Fibroblast of lung (primary cell): ENCODE results near the gene OR2H2. TPM values are rescaled to one million over a fixed set of nuclear protein-coding genes. Genes with fewer than 3 reads are reported as not detected.

Experiments
- DNase-seq, 2 donors: peaks; one replicate each; pipeline versions ENCODE4 v3.0.0 to v3.0.0-alpha.2; 2010; ENCODE audit warnings: low read depth in 2 of 2
- H2AFZ ChIP-seq: 2 replicates; pipeline ENCODE4 v1.5.1; 2012; ENCODE audit warnings: low read length, control low read depth, inconsistent platforms
- H3K27ac ChIP-seq: 2 replicates; pipeline ENCODE4 v1.5.1; 2011; ENCODE audit warnings: low read length, control low read depth; ENCODE audit not compliant: insufficient read depth
- H3K27me3 ChIP-seq: 2 replicates; pipeline ENCODE4 v1.5.1; 2011; ENCODE audit warnings: mild to moderate bottlenecking, low read length; ENCODE audit not compliant: control insufficient read depth, insufficient read depth
- H3K36me3 ChIP-seq: 2 replicates; pipeline ENCODE4 v1.5.1; 2011; ENCODE audit warnings: low read length; ENCODE audit not compliant: control insufficient read depth, insufficient read depth
- H3K4me1 ChIP-seq: 2 replicates; pipeline ENCODE4 v1.5.1; 2011; ENCODE audit warnings: low read length; ENCODE audit not compliant: control insufficient read depth, insufficient read depth; ENCODE audit errors: extremely low read depth
- H3K4me2 ChIP-seq: 2 replicates; pipeline ENCODE4 v1.5.1; 2011; ENCODE audit warnings: low read length, control low read depth; ENCODE audit not compliant: insufficient read depth; ENCODE audit errors: extremely low read depth
- H3K4me3 ChIP-seq, 4 experiments: fragments of 200-600 bp in 1 of 4; sonication (generic) in 1 of 4; replicated peaks in 1 of 4; 2 replicates each; pipeline ENCODE4 v1.5.1; 2011 to 2016; ENCODE audit warnings: low read length in 4 of 4, low read depth in 3 of 4, mild to moderate bottlenecking in 3 of 4, control low read depth in 2 of 4, inconsistent platforms in 1 of 4, mixed read lengths in 1 of 4; ENCODE audit not compliant: insufficient read depth in 1 of 4; ENCODE audit errors: control extremely low read depth in 1 of 4
- H3K79me2 ChIP-seq: 2 replicates; pipeline ENCODE4 v1.5.1; 2012; ENCODE audit warnings: mild to moderate bottlenecking, low read length, inconsistent platforms; ENCODE audit not compliant: control insufficient read depth, insufficient read depth
- H3K9ac ChIP-seq: 2 replicates; pipeline ENCODE4 v1.5.1; 2011; ENCODE audit warnings: mild to moderate bottlenecking, low read length, control low read depth; ENCODE audit not compliant: insufficient read depth
- H3K9me3 ChIP-seq: 2 replicates; pipeline ENCODE4 v1.5.1; 2012; ENCODE audit warnings: low read depth, low read length; ENCODE audit not compliant: control insufficient read depth, insufficient read depth
- H4K20me1 ChIP-seq: 2 replicates; pipeline ENCODE4 v1.5.1; 2011; ENCODE audit warnings: low read length; ENCODE audit not compliant: control insufficient read depth, insufficient read depth; ENCODE audit errors: extremely low read depth
- EZH2 ChIP-seq: IDR thresholded peaks from 2 replicates; pipeline ENCODE4 v1.5.1; 2012; ENCODE audit warnings: low read length, control low read depth, mild to moderate bottlenecking; ENCODE audit errors: missing control alignments
- polyA plus RNA-seq, 2 donors: library from polyadenylated mRNA; depleted of rRNA in 1 of 2; stranded (reverse) in 1 of 2; unstranded in 1 of 2; fragments of >200 nt; gene quantifications; 2 replicates each; pipeline ENCODE4 v1.2.1, GENCODE V29; 2011 to 2012; ENCODE audit warnings: missing spikeins in 1 of 2
- total RNA-seq: library from RNA; depleted of rRNA; stranded (reverse); fragments of >200 nt; gene quantifications from 2 replicates; pipeline ENCODE4 v1.2.1, GENCODE V29; 2014
- TF ChIP-seq, protein P1 (sequence below), 2 donors: IDR thresholded peaks in 1 of 2; conservative IDR thresholded peaks in 1 of 2; 1 replicate in 1 of 2; 2 replicates in 1 of 2; pipeline ENCODE4 v1.5.1; 2011 to 2012; ENCODE audit warnings: low read length in 2 of 2, control low read depth in 1 of 2, inconsistent platforms in 1 of 2, low read depth in 1 of 2, mild to moderate bottlenecking in 1 of 2

OR2H2 gene
- total and polyA plus RNA-seq, 2 donors (not counting 1 experiment from before 2014, with no cell fraction given): not detected

DNA sequence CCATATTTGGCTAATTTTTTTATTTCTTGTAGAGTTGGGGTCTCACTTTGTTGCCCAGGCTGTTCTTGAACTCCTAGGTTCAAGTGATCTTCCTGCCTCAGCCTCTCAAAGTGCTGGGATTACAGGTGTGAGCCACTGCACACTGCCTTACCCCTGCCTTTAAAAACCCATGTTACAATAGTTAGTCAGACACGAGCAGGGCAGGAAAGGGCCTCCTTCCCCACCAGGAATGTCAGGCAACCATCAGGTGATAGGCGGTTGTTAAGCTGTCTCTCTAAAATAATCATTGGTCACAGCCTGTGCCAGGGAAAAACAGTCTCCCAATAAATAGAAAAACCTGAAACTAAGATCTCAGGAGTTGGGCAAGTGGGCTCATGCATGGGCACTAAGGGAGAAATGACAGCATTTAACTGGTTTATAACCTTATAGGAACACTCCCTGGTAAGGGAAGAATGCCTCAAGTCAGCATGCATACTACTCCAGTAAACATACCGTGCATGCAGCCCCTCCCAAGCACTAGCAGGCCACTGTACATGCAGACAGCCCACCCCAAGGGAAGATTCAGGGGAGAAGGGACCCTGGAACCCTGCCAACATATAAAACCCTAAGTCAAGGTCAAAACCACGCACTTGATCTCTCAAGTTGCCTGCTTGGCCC, 8.4 kb downstream of the OR2H2 start:
- H3K9ac ChIP-seq: no peak overlapping the region
- H3K4me2 ChIP-seq: no peak overlapping the region
- H4K20me1 ChIP-seq: no peaks in the 10 kb centered on the region
- DNase-seq: no peak
- H3K27ac ChIP-seq: no peak overlapping the region
- H3K4me3 ChIP-seq: no peak overlapping the region
- H3K4me1 ChIP-seq: no peaks in the 10 kb centered on the region
- no peaks in the 10 kb centered on the region for H3K9me3 ChIP-seq
- no peaks in the 10 kb centered on the region for H3K27me3 ChIP-seq
- TF ChIP-seq, protein P1, sequence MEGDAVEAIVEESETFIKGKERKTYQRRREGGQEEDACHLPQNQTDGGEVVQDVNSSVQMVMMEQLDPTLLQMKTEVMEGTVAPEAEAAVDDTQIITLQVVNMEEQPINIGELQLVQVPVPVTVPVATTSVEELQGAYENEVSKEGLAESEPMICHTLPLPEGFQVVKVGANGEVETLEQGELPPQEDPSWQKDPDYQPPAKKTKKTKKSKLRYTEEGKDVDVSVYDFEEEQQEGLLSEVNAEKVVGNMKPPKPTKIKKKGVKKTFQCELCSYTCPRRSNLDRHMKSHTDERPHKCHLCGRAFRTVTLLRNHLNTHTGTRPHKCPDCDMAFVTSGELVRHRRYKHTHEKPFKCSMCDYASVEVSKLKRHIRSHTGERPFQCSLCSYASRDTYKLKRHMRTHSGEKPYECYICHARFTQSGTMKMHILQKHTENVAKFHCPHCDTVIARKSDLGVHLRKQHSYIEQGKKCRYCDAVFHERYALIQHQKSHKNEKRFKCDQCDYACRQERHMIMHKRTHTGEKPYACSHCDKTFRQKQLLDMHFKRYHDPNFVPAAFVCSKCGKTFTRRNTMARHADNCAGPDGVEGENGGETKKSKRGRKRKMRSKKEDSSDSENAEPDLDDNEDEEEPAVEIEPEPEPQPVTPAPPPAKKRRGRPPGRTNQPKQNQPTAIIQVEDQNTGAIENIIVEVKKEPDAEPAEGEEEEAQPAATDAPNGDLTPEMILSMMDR (conservative IDR thresholded peaks at IDR 0.05 in 1 of 2, IDR thresholded peaks at IDR 0.05 in 1 of 2; ENCODE audit: low read depth in 1 of 2, low read length in 2 of 2): no peak
- no peak for TF ChIP-seq EZH2
- H2AFZ ChIP-seq: no peak overlapping the region
- no peaks in the 10 kb centered on the region for H3K79me2 ChIP-seq
- no peaks in the 10 kb centered on the region for H3K36me3 ChIP-seq

DNA sequence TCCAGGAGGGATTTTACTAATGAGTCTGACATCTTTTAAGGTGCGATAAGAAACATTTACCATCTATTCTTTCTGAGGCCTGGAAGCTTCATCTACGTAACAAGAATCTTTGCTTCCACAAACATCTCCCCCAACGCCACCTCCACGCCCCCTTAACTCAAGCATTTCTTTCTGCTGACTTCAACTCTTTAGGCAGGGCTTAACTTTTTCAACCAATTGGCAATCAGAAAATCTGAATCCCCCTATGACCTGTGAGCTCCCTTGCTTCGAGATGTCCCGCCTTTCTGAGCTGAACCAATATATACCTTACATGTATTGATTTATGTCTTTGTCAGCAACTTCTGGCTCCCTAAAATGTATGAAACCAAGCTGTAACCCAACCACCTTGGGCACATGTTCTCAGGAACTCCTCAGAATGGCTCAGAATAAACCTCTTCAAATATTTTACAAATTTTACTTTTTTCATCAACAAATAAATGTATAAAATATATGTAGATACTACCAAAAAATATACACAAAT, 11.5 kb downstream of the OR2H2 start:
- Histone ChIP-seq H3K4me1 (no peaks in the 10 kb centered on the region), H3K27ac (no peak overlapping the region), H3K79me2 (no peaks in the 10 kb centered on the region), H3K4me2 (no peak overlapping the region), H3K27me3 (no peaks in the 10 kb centered on the region), H3K36me3 (no peaks in the 10 kb centered on the region), H4K20me1 (no peaks in the 10 kb centered on the region), H2AFZ (no peak overlapping the region), H3K9me3 (no peaks in the 10 kb centered on the region), H3K9ac (no peak overlapping the region), H3K4me3 (no peak overlapping the region)
- DNase-seq: no peak
- no peak for TF ChIP-seq EZH2
- TF ChIP-seq, protein P1 (conservative IDR thresholded peaks at IDR 0.05 in 1 of 2, IDR thresholded peaks at IDR 0.05 in 1 of 2; ENCODE audit: low read depth in 1 of 2, low read length in 2 of 2): no peak

DNA sequence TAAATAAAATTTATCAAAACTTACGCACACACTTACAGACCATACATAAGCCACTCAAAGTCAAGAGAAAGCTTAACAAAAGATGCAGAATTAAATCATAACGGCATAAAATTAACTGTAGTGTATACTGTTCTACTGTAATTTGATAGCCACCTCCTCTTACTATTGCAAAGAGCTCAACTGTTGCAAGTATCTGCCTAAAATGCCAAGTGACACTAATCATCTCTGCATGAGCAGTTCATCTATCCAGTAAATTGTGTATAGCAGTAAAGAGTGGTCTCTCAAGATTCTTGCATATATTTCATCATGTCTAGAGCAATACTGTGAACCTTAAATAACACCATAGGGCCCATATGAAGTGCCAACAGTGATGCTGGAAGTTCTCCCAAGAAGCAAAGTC, 12.3 kb downstream of the OR2H2 start:
- H3K4me1 ChIP-seq: no peaks in the 10 kb centered on the region
- H3K4me2 ChIP-seq: no peak overlapping the region
- no peaks in the 10 kb centered on the region for H3K27me3 ChIP-seq
- no peaks in the 10 kb centered on the region for H3K79me2 ChIP-seq
- no peaks in the 10 kb centered on the region for H3K9me3 ChIP-seq
- TF ChIP-seq EZH2: no peak
- TF ChIP-seq, protein P1 (conservative IDR thresholded peaks at IDR 0.05 in 1 of 2, IDR thresholded peaks at IDR 0.05 in 1 of 2; ENCODE audit: low read depth in 1 of 2, low read length in 2 of 2): no peak
- H4K20me1 ChIP-seq: no peaks in the 10 kb centered on the region
- H3K36me3 ChIP-seq: no peaks in the 10 kb centered on the region
- no peak overlapping the region for H3K9ac ChIP-seq
- DNase-seq: no peak
- H3K27ac ChIP-seq: no peak overlapping the region
- no peak overlapping the region for H2AFZ ChIP-seq
- no peak overlapping the region for H3K4me3 ChIP-seq
